ENCODE data around the gene GOSR2. TPM values are rescaled to one million over a fixed set of nuclear protein-coding genes. Genes with fewer than 3 reads are reported as not detected.

GOSR2 gene
- 10 to 100 TPM; 37.7 to 44.9 (median 43.8) TPM for total RNA-seq

- TF ChIP-seq EP300 (IDR thresholded peaks at IDR 0.05) (no peak), POLR2AphosphoS5 (IDR thresholded peaks at IDR 0.05) (peak; percentile 91 to 96), CTCF (IDR thresholded peaks at IDR 0.05) (peak in 1 of 3 experiments; percentile 25), POLR2A (IDR thresholded peaks at IDR 0.05; ENCODE audit: low read depth) (peak; percentile 88)
- intact Hi-C loops (cut with DNase I), result no loop called here
- Histone ChIP-seq H3K9me3 (no peaks in the 10 kb centered on the region), H3K27me3 (no peaks in the 10 kb centered on the region), H3K4me3 (peak within 1 kb of the TSS; percentile 71 to 94 (median 86)), H3K27ac (replicated peaks in 1 of 4) (peak within 1 kb of the TSS; percentile 91 to 95 (median 92)), H3K4me1 (peaks cover 25 to 47% (median 32%) of the 10 kb centered on the region in 4 donors), H3K36me3 (no peaks in the 10 kb centered on the region)
- peak; percentile 96 for DNase-seq (ENCODE audit: extremely low spot score)
- 0% methylated on average over 15 of the region's 52 CpGs for WGBS
Measured at GRCh38 chr17:46922804-46923635, at the start of gene GOSR2. Gene GOSR2 (plus strand): TSS chr17:46923160. CDS start chr17:46923193, 33 bp downstream.

GRCh38 chr17:46873941-46874645 lies 48.9 kb upstream of the GOSR2 start:
- TF ChIP-seq CTCF (IDR thresholded peaks at IDR 0.05), result no peak
- TF ChIP-seq POLR2A (IDR thresholded peaks at IDR 0.05; ENCODE audit: low read depth), result no peak
- no peak for TF ChIP-seq POLR2AphosphoS5 (IDR thresholded peaks at IDR 0.05)
- no peak for TF ChIP-seq EP300 (IDR thresholded peaks at IDR 0.05)
- H3K4me3 ChIP-seq, result no peak overlapping the region
- no peak overlapping the region for H3K27ac ChIP-seq (replicated peaks in 1 of 4)
- H3K9me3 ChIP-seq, result no peaks in the 10 kb centered on the region
- WGBS, result 78% methylated on average over 7 of the region's 7 CpGs
- intact Hi-C loops (cut with DNase I), result no loop called here
- H3K4me1 ChIP-seq, result peaks cover 0 to 18% (median 9%) of the 10 kb centered on the region in 4 donors
- no peak for DNase-seq (ENCODE audit: extremely low spot score)
- no peaks in the 10 kb centered on the region for H3K36me3 ChIP-seq
- peaks cover 0 to 8% (median 0%) of the 10 kb centered on the region in 4 donors for H3K27me3 ChIP-seq

DNA sequence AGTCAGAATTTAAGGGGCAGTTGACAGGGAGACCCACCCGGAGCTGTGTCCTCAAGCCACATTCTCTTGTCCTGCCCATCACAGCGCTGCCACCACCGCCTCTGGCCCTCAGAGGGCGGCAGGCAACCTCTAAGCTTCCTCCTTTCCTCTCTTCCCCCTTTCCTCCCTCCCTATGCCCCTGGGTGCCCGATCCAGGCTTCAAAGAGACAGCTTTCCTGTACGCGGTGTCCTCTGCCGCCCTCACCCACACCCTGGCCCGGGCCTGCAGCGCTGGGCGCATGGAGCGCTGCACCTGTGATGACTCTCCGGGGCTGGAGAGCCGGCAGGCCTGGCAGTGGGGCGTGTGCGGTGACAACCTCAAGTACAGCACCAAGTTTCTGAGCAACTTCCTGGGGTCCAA lies 48.1 kb upstream of the GOSR2 start:
- TF ChIP-seq CTCF (IDR thresholded peaks at IDR 0.05) (no peak), POLR2AphosphoS5 (IDR thresholded peaks at IDR 0.05) (no peak), EP300 (IDR thresholded peaks at IDR 0.05) (no peak), POLR2A (IDR thresholded peaks at IDR 0.05; ENCODE audit: low read depth) (no peak)
- Histone ChIP-seq H3K27ac (replicated peaks in 1 of 4) (no peak overlapping the region), H3K27me3 (peaks cover 0 to 8% (median 0%) of the 10 kb centered on the region in 4 donors), H3K4me3 (no peak overlapping the region), H3K9me3 (no peaks in the 10 kb centered on the region), H3K36me3 (no peaks in the 10 kb centered on the region), H3K4me1 (peaks cover 0 to 18% (median 9%) of the 10 kb centered on the region in 4 donors)
- DNase-seq (ENCODE audit: extremely low spot score), result no peak
- 82% methylated on average over 16 of the region's 16 CpGs for WGBS
- intact Hi-C loops (cut with DNase I), result no loop called here

DNA sequence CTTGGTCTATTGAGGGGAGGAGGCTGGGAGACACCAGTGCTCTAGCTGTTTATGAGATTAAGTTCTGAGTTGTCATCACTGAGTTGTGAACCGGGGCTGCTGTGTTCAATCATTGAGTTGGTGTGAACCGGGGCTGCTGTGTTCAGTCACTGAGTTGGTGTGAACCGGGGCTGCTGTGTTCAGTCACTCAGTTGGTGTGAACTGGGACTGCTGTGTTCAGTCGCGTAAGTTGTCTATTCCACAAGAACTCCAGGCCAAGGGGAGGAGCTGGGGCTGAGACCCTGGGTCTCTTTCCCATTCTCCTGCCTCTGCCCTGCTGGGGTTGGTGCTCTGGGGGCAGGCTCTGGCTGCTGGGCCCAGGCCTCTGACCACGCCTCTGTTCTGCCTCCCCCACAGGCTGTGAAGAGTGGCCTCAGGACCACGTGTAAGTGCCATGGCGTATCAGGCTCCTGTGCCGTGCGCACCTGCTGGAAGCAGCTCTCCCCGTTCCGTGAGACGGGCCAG lies 47.1 kb upstream of the GOSR2 start:
- H3K9me3 ChIP-seq, result no peaks in the 10 kb centered on the region
- no peaks in the 10 kb centered on the region for H3K36me3 ChIP-seq
- intact Hi-C loops (cut with DNase I), result no loop called here
- peaks cover 0 to 18% (median 9%) of the 10 kb centered on the region in 4 donors for H3K4me1 ChIP-seq
- TF ChIP-seq POLR2AphosphoS5 (IDR thresholded peaks at IDR 0.05) (no peak), POLR2A (IDR thresholded peaks at IDR 0.05; ENCODE audit: low read depth) (no peak), EP300 (IDR thresholded peaks at IDR 0.05) (no peak)
- H3K27me3 ChIP-seq, result peaks cover 0 to 8% (median 0%) of the 10 kb centered on the region in 4 donors
- WGBS, result 83% methylated on average over 2 of the region's 13 CpGs
- no peak overlapping the region for H3K27ac ChIP-seq (replicated peaks in 1 of 4)
- H3K4me3 ChIP-seq, result no peak overlapping the region
- no peak for DNase-seq (ENCODE audit: extremely low spot score)
